WTC11 (cell line): ENCODE measurements around the gene EIF5A. TPM values are rescaled to one million over a fixed set of nuclear protein-coding genes. Genes with fewer than 3 reads are reported as not detected.

Source experiments
- ATAC-seq: fragments of 200-7000 bp; cut with Tn5 transposase; 2 replicates; pipeline ENCODE4 v1.10.0; 2021; ENCODE audit warnings: mild to moderate bottlenecking, moderate library complexity
- CTCF ChIA-PET: fragments of 300-600 bp; sonication (Branson Sonifier 250); formaldehyde crosslinking; loops from one replicate; lab custom pipeline; 2021; ENCODE audit warnings: antibody characterized with exemption; lab: Charles Lee
- POLR2A ChIA-PET: fragments of 350-600 bp; sonication (Branson Sonifier 250); formaldehyde crosslinking; loops from one replicate; lab custom pipeline; 2021; ENCODE audit warnings: antibody characterized with exemption; lab: Charles Lee
- DNase-seq: peaks from one replicate; pipeline ENCODE4 v3.0.0; 2021; ENCODE audit warnings: low spot score
- H3K27ac Mint-ChIP-seq: 2 replicates; pipeline ENCODE4 v1.8.0; 2021; ENCODE audit warnings: mixed read lengths
- H3K27me3 Mint-ChIP-seq: 2 replicates; pipeline ENCODE4 v1.8.0; 2021; ENCODE audit warnings: low read depth, mild to moderate bottlenecking, moderate library complexity, mixed read lengths
- H3K36me3 Mint-ChIP-seq: 2 replicates; pipeline ENCODE4 v1.8.0; 2021; ENCODE audit warnings: mixed read lengths
- H3K4me1 Mint-ChIP-seq: 2 replicates; pipeline ENCODE4 v1.8.0; 2022; ENCODE audit warnings: mixed read lengths
- H3K4me3 Mint-ChIP-seq: 2 replicates; pipeline ENCODE4 v1.8.0; 2021; ENCODE audit warnings: mild to moderate bottlenecking, moderate library complexity, mixed read lengths
- H3K9me3 Mint-ChIP-seq: 2 replicates; pipeline ENCODE4 v1.8.0; 2021; ENCODE audit warnings: mixed read lengths
- CBFB ChIP-seq: sonication (generic); formaldehyde crosslinking; IDR thresholded peaks from 2 replicates; pipeline ENCODE4 v1.8.1; 2022; ENCODE audit warnings: mild to moderate bottlenecking, low read depth, missing genetic modification reagents
- CREB1 ChIP-seq: sonication (generic); formaldehyde crosslinking; IDR thresholded peaks from 2 replicates; pipeline ENCODE4 v1.8.0; 2023; ENCODE audit warnings: mild to moderate bottlenecking, missing genetic modification reagents
- ESRRA ChIP-seq: sonication (generic); formaldehyde crosslinking; IDR thresholded peaks from 2 replicates; pipeline ENCODE4 v1.8.1; 2022; ENCODE audit warnings: mild to moderate bottlenecking, missing genetic modification reagents, borderline replicate concordance
- GTF2I ChIP-seq: fragments of 250-450 bp; sonication (Bioruptor Pico); conservative IDR thresholded peaks from 2 replicates; pipeline ENCODE4 v1.4.0; 2021; ENCODE audit warnings: mild to moderate bottlenecking
- KAT7 ChIP-seq: sonication (generic); formaldehyde crosslinking; IDR thresholded peaks from 2 replicates; pipeline ENCODE4 v1.8.1; 2023; ENCODE audit warnings: missing genetic modification reagents, mild to moderate bottlenecking, borderline replicate concordance
- NFATC4 ChIP-seq: fragments of 250-450 bp; sonication (Bioruptor Pico); IDR thresholded peaks from 2 replicates; pipeline ENCODE4 v1.9.0; 2021; ENCODE audit warnings: mild to moderate bottlenecking
- NR1H2 ChIP-seq: sonication (generic); formaldehyde crosslinking; IDR thresholded peaks from 2 replicates; pipeline ENCODE4 v1.9.0; 2021; ENCODE audit warnings: mild to moderate bottlenecking, moderate library complexity, missing genetic modification reagents
- RELA ChIP-seq: sonication (generic); formaldehyde crosslinking; IDR thresholded peaks from 2 replicates; pipeline ENCODE4 v1.8.1; 2022; ENCODE audit warnings: missing genetic modification reagents, mild to moderate bottlenecking, borderline replicate concordance
- SMAD3 ChIP-seq: sonication (generic); formaldehyde crosslinking; IDR thresholded peaks from 2 replicates; pipeline ENCODE4 v1.8.0; 2022; ENCODE audit warnings: missing genetic modification reagents, mild to moderate bottlenecking, borderline replicate concordance
- ZNF263 ChIP-seq: sonication (generic); formaldehyde crosslinking; IDR thresholded peaks from 2 replicates; pipeline ENCODE4 v1.8.1; 2022; ENCODE audit warnings: low read depth, mild to moderate bottlenecking, moderate library complexity, missing genetic modification reagents
- ZNF317 ChIP-seq: sonication (generic); formaldehyde crosslinking; IDR thresholded peaks from 2 replicates; pipeline ENCODE4 v1.8.1; 2023; ENCODE audit warnings: low read depth, mild to moderate bottlenecking, moderate library complexity, missing genetic modification reagents, borderline replicate concordance
- ZNF396 ChIP-seq: fragments of 250-450 bp; sonication (Bioruptor Pico); IDR thresholded peaks from 2 replicates; pipeline ENCODE4 v1.8.0; 2021; ENCODE audit warnings: mild to moderate bottlenecking, moderate library complexity, borderline replicate concordance
- total RNA-seq: library from RNA; stranded (reverse); gene quantifications from 3 replicates; pipeline ENCODE4 v1.2.3, GENCODE V29; 2021
- TF ChIP-seq, protein P1 (sequence below): sonication (generic); formaldehyde crosslinking; IDR thresholded peaks from 2 replicates; pipeline ENCODE4 v1.8.0; 2023; ENCODE audit warnings: missing genetic modification reagents
- TF ChIP-seq, protein P2 (sequence below): sonication (generic); formaldehyde crosslinking; IDR thresholded peaks from 2 replicates; pipeline ENCODE4 v1.8.0; 2022; ENCODE audit warnings: mild to moderate bottlenecking, missing genetic modification reagents
- TF ChIP-seq, protein P3 (sequence below): fragments of 250-450 bp; sonication (Bioruptor Pico); IDR thresholded peaks from 2 replicates; pipeline ENCODE4 v1.9.0; 2021; ENCODE audit warnings: mild to moderate bottlenecking
- TF ChIP-seq, protein P4 (sequence below): fragments of 250-450 bp; sonication (Bioruptor Pico); IDR thresholded peaks from 2 replicates; pipeline ENCODE4 v1.8.0; 2021; ENCODE audit warnings: mild to moderate bottlenecking
- TF ChIP-seq, protein P5 (sequence below): sonication (generic); formaldehyde crosslinking; conservative IDR thresholded peaks from 2 replicates; pipeline ENCODE4 v1.8.1; 2023; ENCODE audit warnings: mild to moderate bottlenecking, low read depth, missing genetic modification reagents, moderate library complexity
- TF ChIP-seq, protein P6 (sequence below): sonication (generic); formaldehyde crosslinking; IDR thresholded peaks from 2 replicates; pipeline ENCODE4 v1.8.1; 2022; ENCODE audit warnings: mild to moderate bottlenecking, moderate library complexity, missing genetic modification reagents
- TF ChIP-seq, protein P7 (sequence below): sonication (generic); formaldehyde crosslinking; IDR thresholded peaks from 2 replicates; pipeline ENCODE4 v1.8.0; 2023; ENCODE audit warnings: mild to moderate bottlenecking, missing genetic modification reagents
- TF ChIP-seq, protein P8 (sequence below): sonication (generic); formaldehyde crosslinking; IDR thresholded peaks from 2 replicates; pipeline ENCODE4 v1.8.0; 2022; ENCODE audit warnings: mild to moderate bottlenecking, missing genetic modification reagents

EIF5A gene
- total RNA-seq, 1 experiment from 2014 or later = 1,021 TPM

DNA sequence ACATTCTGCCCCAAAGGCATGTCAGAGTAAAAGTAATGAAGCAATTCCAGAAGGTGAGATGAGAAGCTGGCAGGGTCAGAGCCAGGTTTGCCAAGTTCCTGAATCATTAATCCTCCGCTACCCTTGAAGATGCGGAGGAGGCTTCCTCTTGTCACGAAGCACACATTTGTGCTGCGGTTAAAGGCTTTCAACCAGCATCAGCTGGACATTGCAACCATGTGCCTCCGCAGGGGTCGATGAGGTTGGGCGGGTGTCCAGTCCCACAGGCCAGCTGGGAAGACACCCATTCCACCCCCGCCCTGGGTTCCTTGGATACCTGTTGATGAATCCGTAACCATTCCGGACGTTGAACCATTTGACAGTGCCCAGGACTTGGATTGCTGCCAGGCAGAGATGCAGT, 14.3 kb upstream of the EIF5A start:
- Mint-ChIP-seq H3K4me1 (peaks cover 33% of the 10 kb centered on the region), H3K9me3 (no peaks in the 10 kb centered on the region), H3K27me3 (peaks cover 57% of the 10 kb centered on the region), H3K4me3 (peak overlapping the region; percentile 65), H3K27ac (no peak overlapping the region), H3K36me3 (no peaks in the 10 kb centered on the region; the same call in 1 of the 2 replicates)
- ChIA-PET CTCF (interaction anchor here (1.0 to 5.4 kb wide), 5 partner anchors 12 to 79 kb away, joined by 3 to 61 read pairs (median 4); partner anchors contain the start of gene SLC2A4), POLR2A (interaction anchor here (0.6 to 0.7 kb wide), 2 partner anchors 51 to 107 kb away, joined by 3 to 4 read pairs; partner anchors contain the start of gene GABARAP)
- DNase-seq (no peak), ATAC-seq (no peak)
- TF ChIP-seq, protein P1, sequence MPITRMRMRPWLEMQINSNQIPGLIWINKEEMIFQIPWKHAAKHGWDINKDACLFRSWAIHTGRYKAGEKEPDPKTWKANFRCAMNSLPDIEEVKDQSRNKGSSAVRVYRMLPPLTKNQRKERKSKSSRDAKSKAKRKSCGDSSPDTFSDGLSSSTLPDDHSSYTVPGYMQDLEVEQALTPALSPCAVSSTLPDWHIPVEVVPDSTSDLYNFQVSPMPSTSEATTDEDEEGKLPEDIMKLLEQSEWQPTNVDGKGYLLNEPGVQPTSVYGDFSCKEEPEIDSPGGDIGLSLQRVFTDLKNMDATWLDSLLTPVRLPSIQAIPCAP (CRISPR knock-in tag) = no peak
- TF ChIP-seq, protein P2, sequence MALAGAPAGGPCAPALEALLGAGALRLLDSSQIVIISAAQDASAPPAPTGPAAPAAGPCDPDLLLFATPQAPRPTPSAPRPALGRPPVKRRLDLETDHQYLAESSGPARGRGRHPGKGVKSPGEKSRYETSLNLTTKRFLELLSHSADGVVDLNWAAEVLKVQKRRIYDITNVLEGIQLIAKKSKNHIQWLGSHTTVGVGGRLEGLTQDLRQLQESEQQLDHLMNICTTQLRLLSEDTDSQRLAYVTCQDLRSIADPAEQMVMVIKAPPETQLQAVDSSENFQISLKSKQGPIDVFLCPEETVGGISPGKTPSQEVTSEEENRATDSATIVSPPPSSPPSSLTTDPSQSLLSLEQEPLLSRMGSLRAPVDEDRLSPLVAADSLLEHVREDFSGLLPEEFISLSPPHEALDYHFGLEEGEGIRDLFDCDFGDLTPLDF = no peak
- TF ChIP-seq, protein P3, sequence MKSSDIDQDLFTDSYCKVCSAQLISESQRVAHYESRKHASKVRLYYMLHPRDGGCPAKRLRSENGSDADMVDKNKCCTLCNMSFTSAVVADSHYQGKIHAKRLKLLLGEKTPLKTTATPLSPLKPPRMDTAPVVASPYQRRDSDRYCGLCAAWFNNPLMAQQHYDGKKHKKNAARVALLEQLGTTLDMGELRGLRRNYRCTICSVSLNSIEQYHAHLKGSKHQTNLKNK = no peak
- TF ChIP-seq GTF2I (CRISPR knock-in tag) (no peak), CREB1 (CRISPR knock-in tag) (no peak), NR1H2 (CRISPR knock-in tag) (no peak), NFATC4 (CRISPR knock-in tag) (no peak), SMAD3 (CRISPR knock-in tag) (no peak)
- TF ChIP-seq, protein P4, sequence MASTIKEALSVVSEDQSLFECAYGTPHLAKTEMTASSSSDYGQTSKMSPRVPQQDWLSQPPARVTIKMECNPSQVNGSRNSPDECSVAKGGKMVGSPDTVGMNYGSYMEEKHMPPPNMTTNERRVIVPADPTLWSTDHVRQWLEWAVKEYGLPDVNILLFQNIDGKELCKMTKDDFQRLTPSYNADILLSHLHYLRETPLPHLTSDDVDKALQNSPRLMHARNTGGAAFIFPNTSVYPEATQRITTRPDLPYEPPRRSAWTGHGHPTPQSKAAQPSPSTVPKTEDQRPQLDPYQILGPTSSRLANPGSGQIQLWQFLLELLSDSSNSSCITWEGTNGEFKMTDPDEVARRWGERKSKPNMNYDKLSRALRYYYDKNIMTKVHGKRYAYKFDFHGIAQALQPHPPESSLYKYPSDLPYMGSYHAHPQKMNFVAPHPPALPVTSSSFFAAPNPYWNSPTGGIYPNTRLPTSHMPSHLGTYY = no peak

DNA sequence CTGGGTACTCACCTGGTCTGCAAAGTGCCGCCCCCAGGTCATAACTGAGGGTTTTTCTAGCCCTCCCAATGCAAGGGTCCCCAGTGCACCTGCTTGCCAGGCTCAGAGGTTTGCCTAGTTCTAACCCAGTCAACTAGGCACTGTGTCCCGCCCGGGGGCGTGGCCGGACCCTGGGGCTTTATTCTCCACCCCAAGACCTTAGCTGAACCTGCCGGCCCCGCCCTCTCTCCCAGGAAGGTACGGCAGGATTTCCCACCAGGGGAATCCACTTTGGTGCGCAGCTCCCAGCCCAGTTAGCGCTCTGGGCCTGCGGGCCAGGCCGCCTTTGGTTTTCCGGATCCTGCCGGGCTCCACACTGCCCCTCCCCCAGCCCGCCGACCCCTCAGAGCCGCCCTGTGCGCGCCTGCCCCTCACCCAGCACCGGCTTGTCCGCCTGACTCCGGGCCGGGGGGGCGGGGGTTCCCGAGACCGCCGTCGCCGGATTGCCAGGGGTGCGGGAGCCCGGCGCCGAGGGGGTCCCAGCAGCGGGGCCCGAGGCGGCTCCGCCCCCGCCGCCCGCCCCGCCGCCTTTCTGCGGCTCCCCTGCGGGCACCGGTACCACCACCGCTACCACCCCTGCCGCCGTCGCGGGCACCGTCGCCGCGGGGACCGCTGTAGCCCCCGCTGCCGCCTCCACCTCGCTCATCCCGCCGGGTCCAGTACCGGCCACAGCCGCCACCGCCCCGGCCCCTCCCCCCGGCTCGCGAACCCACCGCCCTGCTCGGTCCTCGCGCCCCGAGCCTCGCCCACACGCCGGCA, 13.4 kb upstream of the EIF5A start:
- POLR2A ChIA-PET = interaction anchor here (0.7 to 1.0 kb wide), 3 partner anchors 12 to 51 kb away, joined by 3 to 4 read pairs (median 3); partner anchors contain the start of genes GABARAP and SLC2A4
- Mint-ChIP-seq H3K27ac (peak overlapping the region; percentile 78; the same call in 1 of the 2 replicates), H3K9me3 (no peaks in the 10 kb centered on the region), H3K4me3 (peak overlapping the region; percentile 65), H3K4me1 (peaks cover 27% of the 10 kb centered on the region), H3K36me3 (no peaks in the 10 kb centered on the region), H3K27me3 (peaks cover 65% of the 10 kb centered on the region)
- DNase-seq (peak; percentile 87), ATAC-seq (peak; percentile 27)
- CTCF ChIA-PET = interaction anchor here (0.6 to 5.4 kb wide), 6 partner anchors 13 to 80 kb away, joined by 4 to 61 read pairs (median 4); partner anchors contain the start of genes GABARAP and SLC2A4
- TF ChIP-seq ZNF317 (CRISPR knock-in tag) (no peak), ESRRA (CRISPR knock-in tag) (peak; percentile 75; the same call in 1 of the 2 replicates), KAT7 (CRISPR knock-in tag) (0 out of 2 replicates have a peak, but pooled peaks have one; percentile 47), CBFB (CRISPR knock-in tag) (peak; percentile 50; the same call in 1 of the 2 replicates), RELA (peak; percentile 50; the same call in 1 of the 2 replicates), ZNF263 (CRISPR knock-in tag) (0 out of 2 replicates have a peak, but pooled peaks have one; percentile 7), ZNF396 (CRISPR knock-in tag) (no peak)
- TF ChIP-seq, protein P5, sequence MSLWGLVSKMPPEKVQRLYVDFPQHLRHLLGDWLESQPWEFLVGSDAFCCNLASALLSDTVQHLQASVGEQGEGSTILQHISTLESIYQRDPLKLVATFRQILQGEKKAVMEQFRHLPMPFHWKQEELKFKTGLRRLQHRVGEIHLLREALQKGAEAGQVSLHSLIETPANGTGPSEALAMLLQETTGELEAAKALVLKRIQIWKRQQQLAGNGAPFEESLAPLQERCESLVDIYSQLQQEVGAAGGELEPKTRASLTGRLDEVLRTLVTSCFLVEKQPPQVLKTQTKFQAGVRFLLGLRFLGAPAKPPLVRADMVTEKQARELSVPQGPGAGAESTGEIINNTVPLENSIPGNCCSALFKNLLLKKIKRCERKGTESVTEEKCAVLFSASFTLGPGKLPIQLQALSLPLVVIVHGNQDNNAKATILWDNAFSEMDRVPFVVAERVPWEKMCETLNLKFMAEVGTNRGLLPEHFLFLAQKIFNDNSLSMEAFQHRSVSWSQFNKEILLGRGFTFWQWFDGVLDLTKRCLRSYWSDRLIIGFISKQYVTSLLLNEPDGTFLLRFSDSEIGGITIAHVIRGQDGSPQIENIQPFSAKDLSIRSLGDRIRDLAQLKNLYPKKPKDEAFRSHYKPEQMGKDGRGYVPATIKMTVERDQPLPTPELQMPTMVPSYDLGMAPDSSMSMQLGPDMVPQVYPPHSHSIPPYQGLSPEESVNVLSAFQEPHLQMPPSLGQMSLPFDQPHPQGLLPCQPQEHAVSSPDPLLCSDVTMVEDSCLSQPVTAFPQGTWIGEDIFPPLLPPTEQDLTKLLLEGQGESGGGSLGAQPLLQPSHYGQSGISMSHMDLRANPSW = 0 out of 2 replicates have a peak, but pooled peaks have one; percentile 31
- TF ChIP-seq, protein P6, sequence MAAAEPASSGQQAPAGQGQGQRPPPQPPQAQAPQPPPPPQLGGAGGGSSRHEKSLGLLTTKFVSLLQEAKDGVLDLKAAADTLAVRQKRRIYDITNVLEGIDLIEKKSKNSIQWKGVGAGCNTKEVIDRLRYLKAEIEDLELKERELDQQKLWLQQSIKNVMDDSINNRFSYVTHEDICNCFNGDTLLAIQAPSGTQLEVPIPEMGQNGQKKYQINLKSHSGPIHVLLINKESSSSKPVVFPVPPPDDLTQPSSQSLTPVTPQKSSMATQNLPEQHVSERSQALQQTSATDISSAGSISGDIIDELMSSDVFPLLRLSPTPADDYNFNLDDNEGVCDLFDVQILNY (CRISPR knock-in tag) = 0 out of 2 replicates have a peak, but pooled peaks have one; percentile 20
- TF ChIP-seq, protein P7, sequence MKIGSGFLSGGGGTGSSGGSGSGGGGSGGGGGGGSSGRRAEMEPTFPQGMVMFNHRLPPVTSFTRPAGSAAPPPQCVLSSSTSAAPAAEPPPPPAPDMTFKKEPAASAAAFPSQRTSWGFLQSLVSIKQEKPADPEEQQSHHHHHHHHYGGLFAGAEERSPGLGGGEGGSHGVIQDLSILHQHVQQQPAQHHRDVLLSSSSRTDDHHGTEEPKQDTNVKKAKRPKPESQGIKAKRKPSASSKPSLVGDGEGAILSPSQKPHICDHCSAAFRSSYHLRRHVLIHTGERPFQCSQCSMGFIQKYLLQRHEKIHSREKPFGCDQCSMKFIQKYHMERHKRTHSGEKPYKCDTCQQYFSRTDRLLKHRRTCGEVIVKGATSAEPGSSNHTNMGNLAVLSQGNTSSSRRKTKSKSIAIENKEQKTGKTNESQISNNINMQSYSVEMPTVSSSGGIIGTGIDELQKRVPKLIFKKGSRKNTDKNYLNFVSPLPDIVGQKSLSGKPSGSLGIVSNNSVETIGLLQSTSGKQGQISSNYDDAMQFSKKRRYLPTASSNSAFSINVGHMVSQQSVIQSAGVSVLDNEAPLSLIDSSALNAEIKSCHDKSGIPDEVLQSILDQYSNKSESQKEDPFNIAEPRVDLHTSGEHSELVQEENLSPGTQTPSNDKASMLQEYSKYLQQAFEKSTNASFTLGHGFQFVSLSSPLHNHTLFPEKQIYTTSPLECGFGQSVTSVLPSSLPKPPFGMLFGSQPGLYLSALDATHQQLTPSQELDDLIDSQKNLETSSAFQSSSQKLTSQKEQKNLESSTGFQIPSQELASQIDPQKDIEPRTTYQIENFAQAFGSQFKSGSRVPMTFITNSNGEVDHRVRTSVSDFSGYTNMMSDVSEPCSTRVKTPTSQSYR (CRISPR knock-in tag) = no peak
- TF ChIP-seq, protein P8, sequence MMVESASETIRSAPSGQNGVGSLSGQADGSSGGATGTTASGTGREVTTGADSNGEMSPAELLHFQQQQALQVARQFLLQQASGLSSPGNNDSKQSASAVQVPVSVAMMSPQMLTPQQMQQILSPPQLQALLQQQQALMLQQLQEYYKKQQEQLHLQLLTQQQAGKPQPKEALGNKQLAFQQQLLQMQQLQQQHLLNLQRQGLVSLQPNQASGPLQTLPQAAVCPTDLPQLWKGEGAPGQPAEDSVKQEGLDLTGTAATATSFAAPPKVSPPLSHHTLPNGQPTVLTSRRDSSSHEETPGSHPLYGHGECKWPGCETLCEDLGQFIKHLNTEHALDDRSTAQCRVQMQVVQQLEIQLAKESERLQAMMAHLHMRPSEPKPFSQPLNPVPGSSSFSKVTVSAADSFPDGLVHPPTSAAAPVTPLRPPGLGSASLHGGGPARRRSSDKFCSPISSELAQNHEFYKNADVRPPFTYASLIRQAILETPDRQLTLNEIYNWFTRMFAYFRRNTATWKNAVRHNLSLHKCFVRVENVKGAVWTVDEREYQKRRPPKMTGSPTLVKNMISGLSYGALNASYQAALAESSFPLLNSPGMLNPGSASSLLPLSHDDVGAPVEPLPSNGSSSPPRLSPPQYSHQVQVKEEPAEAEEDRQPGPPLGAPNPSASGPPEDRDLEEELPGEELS (CRISPR knock-in tag) = peak; percentile 44; the same call in 1 of the 2 replicates
